HG03575 (cell line): ENCODE results near the gene GABPB2.

ENCODE experiments used
- ATAC-seq: cut with Tn5 transposase; IDR thresholded peaks from one replicate; pipeline ENCODE4 v1.9.1; 2021; ENCODE audit not compliant: unreplicated experiment, insufficient number of reproducible peaks, low FRiP score; ENCODE audit errors: extremely low read depth

Gene GABPB2

DNA sequence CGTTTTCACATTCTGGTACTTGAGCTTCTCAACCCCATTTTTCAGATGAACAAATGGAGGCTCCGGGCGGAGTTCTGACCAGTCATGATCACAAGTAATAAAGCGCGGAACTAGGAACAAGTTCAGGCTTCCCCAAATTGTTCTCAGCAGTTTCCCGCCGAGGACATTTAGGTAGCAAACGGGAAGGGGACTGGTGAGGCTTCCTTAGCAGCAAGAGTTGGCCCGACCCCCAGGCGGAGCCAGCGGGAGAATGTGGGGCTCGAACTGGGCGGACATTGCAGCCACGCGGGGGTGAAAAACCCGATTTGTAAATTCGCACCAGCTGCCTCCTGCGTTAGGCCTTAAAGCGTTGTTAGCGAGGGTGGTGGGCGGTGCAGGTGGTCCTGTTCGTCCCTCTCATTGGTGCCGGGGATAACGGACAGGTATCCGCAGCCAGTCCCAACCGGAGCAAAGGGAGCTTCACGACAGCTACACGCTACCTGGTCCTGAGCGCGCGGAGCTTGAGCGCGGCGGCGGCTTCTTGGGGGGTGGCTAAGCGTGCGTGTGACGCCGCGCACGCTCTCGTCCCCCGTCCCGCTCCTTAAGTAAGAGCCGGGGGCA lies 60.5 kb downstream of the GABPB2 start:
- no peak for ATAC-seq

DNA sequence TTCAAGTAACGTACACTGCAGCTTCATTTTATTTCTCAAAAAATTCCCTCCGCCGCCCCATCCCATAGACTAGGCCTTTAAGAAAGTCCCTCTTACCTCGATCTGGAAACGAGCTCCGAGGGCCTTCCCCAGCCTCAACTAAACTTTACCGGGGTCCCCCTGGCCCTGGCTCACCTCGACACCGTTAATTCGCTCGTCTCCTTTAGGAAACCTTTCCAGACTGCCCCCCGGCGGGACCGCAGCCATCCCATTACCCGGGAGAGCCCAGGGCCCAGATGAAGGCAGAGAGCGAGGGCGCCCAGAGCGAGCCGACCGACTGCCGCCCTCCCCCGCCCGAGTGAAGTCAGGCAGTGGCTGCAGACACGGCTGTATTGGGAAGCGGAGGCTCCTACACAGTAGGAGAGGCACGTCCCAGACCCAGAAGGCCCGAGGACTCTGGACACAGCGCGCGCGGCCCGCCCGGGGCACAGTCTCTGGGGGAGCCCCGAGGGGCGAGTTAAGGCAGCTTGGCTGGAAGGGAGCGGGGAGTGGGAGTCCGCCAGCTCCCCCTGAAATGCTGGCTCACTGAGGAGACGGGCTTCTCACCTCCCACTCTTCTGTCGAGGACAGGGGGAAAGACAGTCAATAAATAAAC lies 61.3 kb downstream of the GABPB2 start:
- ATAC-seq: no peak

DNA sequence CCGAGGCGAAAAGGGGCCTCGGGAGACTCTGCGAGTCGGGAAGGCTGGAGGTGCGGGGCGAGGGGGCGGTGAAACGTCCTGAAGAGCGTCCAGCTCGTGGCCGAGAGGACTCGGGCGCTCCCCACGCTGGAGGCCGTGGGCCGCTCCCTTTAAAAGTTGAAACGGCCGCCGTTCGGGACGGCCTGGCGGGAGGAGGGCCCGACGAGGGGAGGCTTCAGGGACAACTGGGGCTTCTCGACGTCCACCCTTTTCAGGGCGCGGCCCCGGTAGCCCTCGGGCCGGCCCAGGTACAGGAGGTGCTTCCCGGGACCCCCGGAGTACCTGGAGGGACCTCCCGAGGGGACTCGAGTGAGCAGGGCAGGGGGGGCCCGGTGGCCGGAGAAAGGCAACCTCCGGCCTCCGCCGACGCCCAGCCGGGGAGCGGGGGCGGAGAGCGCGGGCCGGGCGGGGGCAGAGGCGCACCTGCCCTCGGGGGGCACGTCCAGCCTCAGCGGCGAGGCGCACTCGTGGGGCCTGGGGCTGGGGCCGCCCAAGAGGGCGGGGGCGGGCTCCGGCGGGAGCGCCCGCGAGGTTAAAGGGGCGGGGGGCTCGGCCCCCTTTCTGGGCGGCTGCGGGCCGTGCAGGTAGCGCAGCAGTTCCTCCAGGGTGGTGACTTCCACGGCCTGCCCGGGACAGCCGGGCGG lies 61.9 kb downstream of the GABPB2 start:
- ATAC-seq: no peak

DNA sequence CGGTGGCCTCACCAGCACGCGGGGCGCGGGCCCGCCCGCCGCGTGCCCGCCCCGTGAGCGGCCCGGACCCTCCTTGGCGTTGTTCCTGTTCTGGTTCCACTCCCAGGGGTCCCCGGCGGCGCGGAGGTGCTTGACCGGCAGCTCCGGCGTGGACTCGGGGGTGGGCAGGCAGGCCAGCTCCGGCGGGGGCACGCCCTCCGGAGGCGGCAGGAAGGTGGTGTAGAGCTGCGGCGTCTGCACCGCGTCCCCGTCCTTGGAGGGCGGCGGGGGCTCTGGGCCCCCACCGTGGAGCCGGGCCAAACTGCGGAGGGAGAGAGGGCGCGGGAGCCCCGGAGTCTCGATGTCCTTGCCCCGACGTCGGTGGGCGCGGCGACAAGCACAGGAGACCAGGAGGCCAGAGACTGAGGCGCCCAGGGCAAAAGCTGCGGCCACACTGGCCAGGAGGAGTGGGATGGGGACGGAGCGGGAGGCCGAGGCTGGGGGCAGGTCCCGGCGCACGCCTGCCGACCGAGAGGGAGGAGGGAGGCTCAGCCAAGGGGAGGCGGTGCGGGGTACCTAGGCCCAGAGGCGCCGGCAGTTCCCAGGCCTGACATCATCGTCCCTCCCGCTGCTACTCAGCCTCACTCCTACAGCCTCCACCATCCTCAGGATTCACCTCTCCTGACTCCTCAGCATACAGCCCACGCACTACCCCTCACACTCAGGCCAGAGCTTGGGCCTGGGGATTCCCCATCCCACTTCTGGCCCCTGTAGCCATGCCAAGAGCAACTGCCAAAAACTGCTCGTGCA lies 62.7 kb downstream of the GABPB2 start:
- no peak for ATAC-seq

DNA sequence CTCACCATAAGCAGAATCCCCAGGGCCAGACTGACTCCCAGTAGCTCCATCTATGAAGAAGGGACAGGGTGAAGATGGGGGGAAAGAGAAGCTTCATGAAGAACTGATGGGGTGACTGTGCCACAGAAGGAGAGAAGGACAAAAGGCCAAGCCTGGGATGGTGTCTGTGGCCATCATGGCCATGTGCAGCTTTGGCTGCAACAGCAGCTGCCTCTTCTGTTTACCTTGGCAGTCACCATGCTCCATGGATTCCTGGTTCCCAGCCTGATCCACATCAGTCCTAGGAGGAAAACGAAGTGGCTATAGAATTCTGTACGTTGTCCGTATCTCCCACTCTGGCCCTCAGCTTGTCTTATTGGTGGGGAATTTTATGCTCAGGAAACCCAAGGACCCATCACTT lies 63.8 kb downstream of the GABPB2 start:
- no peak for ATAC-seq

DNA sequence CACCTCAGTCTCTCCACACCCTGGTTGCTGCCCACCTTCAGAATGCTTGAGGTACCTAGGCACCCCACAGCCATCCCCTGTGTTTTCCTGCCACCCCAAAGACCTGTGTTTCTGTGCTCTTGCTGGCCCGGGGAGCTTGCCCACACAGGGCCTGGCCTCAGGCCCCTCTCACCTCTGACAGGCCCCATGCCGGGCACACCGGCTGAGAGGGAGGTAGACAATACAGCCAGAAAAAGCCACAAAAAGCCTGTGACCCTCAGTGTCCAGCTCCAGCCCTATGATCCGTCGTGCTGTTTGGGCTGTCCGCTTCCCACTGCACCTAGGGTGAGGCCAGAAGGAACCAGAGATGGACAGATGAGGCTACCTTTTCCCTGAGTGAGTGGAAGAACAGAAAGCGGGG lies 64.4 kb downstream of the GABPB2 start:
- ATAC-seq: no peak

DNA sequence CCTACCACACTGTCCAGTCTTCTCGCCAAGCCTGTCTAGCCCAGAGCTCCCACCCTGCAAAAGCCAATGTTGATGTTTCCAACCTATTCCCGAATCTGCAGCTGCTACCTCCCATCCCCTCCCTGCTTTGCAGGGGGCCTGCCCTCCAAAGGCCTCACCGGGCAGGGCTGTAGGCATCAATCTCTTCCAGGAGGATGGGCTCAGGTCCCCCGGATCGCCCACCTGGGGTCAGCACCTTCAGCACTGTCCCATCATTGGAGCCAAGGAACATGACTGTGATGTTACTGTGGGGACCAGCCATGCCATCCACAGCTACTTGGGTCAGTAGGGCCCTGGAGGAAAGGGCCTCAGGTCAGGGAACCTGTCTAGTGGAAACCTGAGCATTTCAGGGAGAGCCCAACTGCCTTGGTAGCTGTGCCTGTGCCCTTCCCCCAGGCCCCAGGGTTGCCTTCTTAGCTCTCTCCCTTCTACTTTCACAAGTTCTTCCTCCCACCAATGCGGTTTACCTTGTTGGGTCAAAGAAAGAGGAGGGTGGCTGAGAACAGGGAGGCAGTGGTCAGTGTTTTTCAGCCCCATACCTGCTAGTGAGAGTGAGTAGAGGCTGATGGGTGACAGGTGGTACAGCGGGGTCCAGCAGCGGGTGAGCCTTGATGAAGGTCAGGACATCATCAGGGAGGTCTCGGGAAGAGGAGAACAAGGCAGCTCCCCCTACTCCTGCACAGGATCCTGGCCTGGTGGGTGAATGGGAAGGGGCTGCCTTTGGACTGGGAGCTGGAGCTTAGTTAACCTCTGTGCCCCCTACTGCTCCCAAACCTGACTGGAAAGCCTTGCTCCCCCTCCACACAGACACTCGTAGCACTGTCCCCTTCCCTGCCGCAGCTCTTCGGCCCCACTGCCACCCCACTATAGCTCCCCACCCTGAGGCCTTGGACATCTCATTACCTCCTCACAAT lies 65.1 kb downstream of the GABPB2 start:
- ATAC-seq: no peak

DNA sequence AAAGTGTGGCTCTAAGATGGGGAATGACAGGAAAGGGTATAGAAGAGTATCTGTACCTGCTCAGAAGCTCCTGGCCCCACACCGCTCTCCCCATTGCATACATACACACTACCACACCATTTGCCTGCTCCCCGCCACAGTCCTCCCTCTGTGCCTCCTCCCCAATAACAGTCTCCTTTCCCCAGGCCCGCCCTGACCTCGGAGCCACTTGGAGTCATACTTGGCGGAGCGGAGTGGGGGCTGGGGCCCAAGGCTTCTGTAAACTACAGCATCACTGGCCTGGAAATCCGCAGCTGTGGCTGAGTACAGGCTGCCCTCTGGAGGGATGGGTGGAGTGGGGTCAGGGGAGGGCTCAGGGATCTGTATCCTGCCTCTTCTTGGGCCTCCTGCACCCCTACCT lies 67.2 kb downstream of the GABPB2 start:
- ATAC-seq: no peak

DNA sequence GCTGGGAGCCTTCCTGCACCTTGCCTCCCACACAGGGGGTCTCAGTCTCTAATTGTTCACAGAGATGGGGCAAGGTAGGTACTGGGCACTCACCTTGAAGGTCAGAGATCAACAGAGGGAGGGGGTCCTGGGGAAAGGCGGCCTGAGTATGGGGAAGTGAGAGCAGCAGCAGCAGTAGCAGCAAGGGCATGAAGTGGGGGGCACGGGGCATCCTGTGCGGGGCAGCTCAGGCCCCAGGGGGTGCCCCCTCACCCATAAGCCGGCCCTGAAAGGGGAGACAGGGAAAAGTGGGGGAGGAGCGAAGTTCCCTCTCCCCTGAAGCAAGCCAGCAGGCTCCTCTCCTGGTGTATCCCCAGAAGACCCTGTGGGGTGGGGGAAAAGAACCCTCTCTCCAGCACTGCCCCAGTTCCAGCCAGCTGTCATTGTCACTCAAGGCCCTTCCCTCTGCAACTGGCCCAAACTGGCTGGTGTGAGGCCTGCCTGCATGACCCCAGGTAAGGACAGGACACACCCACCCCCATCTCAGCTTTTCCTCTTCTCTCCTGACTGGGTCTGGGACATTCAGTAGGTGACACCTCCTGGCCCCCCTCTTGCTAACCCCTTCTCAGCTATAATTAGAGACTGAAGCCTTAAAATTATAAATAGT lies 72.0 kb downstream of the GABPB2 start:
- ATAC-seq: no peak

DNA sequence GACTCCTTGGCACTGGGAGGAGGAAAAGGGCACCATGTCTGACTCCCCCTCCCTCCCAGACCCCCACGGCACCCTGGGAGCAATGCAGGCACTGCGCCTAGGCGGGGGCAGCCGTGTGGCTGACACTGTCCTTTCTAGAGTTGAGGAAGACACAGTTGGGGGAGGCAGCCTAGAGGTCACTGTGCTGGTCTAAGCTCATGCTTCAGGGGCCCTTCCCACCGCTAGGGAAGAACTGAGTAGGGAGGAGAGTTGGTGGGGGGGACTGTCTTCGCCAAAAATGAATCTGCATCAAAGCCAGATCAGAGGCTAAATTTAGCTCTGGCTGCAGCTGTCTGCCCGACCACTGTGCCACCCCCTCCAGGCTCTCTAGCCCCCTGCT lies 72.5 kb downstream of the GABPB2 start:
- no peak for ATAC-seq

DNA sequence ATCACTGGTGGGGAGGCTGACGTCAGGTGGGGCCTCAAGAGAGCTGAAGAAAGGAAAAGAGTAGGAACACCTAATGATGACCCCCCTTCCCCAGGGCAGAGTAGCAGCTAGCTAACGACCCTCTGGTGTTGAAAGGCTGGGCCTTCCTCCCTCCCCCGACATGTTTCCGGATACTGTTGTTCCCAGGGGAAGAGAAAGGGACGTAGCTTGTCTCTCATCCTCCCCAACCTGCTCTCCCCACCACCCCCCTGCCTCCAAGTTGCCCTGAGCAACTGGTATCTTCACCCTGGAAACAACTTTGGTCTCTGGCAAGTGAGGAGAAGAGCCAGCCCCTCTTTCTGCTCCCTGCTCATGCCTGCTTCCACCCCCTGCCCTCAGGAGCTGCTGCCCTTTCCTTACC lies 73.4 kb downstream of the GABPB2 start:
- no peak for ATAC-seq

DNA sequence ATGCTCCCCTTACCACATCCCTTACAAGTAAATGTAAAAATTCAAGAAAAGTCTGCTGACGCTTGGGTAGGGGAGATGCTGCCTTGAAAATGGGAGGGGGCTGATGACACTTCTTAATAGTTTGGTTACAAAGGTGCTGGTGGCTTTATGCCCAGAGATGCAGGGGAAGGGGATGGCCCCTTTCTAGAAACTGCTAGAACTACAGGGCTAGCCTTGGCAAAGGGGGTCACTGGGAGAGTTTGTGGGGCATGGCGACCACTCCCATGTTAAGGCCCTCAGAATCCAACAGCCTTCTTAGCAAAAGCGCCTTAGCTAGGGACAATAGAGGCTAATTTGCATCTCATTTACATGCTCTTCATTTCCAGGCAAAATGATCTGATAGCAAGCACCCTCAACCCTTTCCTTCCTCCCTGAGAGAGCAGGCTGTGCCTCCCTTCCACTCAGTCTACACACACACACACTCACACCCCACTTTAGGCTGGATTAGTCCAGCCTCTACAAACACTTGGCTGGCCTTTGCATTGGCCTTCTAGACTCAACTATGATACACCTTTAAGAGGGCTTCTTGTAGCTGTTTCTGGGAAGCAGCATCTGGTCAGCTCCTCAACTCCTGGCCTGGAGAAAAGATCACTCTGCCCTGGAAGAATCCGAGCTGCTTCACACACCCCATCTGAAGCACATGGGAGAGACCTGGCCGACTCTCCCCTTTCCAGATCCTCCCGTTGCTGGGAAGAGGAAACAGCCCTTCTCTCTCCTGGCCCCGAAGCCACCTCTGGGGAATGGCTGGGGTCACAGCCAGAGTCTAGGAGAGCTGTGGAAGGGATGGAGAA lies 74.1 kb downstream of the GABPB2 start:
- ATAC-seq: no peak

DNA sequence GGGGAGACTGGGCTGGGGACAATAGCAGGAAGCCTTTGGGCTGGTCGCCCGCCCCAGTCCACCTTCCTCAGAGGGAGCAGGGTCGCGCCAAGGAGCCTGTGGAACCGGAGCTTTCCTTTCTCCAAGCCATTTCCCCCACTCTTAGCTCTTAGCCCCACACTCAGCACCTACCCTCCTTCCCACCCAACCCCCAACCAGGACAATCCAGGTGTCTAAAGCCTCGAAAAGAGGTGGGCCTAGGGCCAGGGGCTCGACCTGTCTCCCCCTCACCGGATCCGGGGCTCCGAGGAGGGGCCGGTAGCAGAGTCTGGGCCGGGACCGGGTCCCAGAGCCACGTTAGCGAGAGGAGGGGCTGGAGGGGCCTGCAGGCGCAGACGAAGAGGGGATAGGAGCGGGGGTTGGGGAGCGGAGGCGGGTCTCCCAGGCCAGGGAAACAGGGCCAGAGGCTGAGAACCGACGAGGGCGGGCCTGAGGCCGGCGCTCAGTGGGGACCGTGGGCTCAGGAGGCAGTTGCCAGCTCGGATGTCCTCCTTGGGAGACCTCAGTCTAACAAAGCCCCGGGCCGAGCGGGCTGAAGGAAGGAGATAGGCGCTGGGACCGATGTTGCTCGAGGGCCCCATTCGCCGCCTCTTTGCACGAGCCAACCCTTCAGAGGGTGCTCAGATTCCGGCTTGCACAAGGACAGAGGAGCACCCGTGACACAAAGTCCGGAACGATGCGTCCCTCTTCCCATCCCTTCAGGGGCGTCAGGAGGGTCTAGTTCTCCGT lies 74.9 kb downstream of the GABPB2 start:
- no peak for ATAC-seq

DNA sequence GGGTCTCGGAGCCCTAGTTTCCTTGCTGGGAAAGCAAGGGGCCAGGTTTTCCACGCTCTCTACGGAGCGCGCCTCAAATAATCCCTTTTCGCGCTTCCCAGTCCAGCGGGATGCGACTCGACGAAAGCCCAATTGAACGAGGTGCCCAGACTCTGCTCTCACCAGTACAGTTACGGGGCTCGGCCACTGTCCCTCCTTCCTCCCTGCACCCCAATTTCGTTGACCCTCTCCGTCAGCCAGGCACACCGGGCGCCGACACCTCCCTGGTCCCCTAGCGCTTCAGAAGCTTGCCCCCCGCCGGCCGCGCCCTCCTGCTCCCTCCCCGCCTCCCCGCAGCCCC lies 75.5 kb downstream of the GABPB2 start:
- no peak for ATAC-seq

DNA sequence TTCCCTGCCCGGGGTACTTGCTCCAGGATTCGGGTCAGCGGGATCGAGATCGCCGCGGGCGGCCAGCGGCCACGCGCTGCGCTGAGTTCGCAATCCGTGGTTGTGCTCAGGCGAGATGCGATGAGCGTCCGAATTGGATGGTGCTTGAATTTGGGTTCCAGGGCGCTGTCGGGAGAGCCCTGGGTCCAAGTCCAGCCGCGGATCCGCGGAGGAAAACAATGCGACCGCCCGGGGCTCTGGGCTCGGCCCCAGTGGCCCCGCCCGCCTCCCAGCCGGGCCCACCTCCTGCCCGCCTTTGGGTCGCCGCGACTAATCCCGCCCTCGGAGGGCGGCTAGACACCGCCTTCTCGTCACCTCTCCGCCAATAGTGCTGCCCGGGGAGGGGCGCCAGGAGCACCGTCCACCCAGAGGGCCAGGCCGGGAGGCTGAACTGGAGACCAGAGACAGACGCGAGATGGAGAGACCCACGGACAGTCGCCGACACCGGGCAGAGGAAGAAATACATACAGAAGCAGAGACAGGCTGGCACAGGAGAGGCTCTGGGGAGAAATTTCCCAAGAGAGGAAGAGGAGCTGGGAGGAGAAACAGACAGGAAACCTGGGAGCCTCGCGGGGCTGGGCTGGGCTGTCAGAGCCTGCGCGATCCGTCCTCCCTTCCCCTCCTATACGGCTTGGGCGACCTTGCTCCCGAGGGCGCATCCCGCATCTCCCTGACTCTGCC lies 76.0 kb downstream of the GABPB2 start, which contains the start of gene SEMA6C:
Gene SEMA6C (minus strand): TSS at position 220 of the 720 bp plus-strand sequence. CDS start 4,010 bp downstream, outside the sequence.
- ATAC-seq: peak; percentile 85

DNA sequence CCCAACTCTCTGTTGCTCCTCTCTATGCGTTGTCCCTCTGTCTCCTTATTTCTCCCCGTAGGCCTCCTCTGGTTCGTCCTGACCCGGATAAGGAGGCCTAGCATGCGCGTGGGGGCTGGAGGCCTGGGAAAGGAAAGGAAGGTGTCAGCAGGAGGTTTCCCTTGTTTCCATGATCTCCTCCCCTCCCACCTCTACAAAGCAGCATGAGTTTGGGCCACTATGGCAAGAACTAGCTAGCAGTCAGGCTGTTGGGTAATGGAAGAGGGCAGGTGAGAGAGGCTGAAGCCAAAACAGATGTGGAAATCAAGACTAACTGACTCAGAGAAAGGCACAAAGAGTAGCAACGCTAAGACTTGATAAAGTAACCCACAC lies 76.6 kb downstream of the GABPB2 start:
- no peak for ATAC-seq
